NCI-H748 treated with DMSO at 0.1 percent for 48 hours (cell line): ENCODE measurements around the gene ADAMTS14.
"Not testable (repeated sequence)": the region's sequence is repeated elsewhere in the genome, so short reads cannot be mapped to it uniquely, and the experiment has no call there.

Experiments
- DNase-seq: peaks from one replicate; lab custom pipeline; 2025; lab: John Stamatoyannopoulos, UW

ADAMTS14 gene

GRCh38 chr10:70753841-70754621 is 81.7 kb downstream of the ADAMTS14 start:
- DNase-seq, result no peak

GRCh38 chr10:70756700-70757360 is 84.5 kb downstream of the ADAMTS14 start:
- no peak for DNase-seq

GRCh38 chr10:70757856-70758255 is 85.5 kb downstream of the ADAMTS14 start:
- DNase-seq, result no peak

GRCh38 chr10:70758757-70759514 is 86.6 kb downstream of the ADAMTS14 start:
- DNase-seq, result peak; percentile 32

GRCh38 chr10:70759781-70760180 is 87.5 kb downstream of the ADAMTS14 start:
- DNase-seq, result no peak

- no peak for DNase-seq
Observed at GRCh38 chr10:70760271-70760787, 88.0 kb downstream of the ADAMTS14 start.

- DNase-seq, result no peak
Observed at GRCh38 chr10:70761031-70761601, 88.8 kb downstream of the ADAMTS14 start.

- DNase-seq, result no peak
Observed at GRCh38 chr10:70761727-70762350, 89.5 kb downstream of the ADAMTS14 start.

- no peak for DNase-seq
Observed at GRCh38 chr10:70762441-70763175, 90.3 kb downstream of the ADAMTS14 start.

- DNase-seq, result no peak
Observed at GRCh38 chr10:70763567-70763966, 91.3 kb downstream of the ADAMTS14 start.

- no peak for DNase-seq
Observed at GRCh38 chr10:70765794-70766594, 93.7 kb downstream of the ADAMTS14 start.

GRCh38 chr10:70768026-70768685 is 95.8 kb downstream of the ADAMTS14 start:
- DNase-seq, result not testable (repeated sequence)

- no peak for DNase-seq
Observed at GRCh38 chr10:70769121-70769520, 96.8 kb downstream of the ADAMTS14 start.

GRCh38 chr10:70770001-70770400 is 97.7 kb downstream of the ADAMTS14 start:
- no peak for DNase-seq

- DNase-seq, result not testable (repeated sequence)
Observed at GRCh38 chr10:70770516-70770915, 98.2 kb downstream of the ADAMTS14 start.

- DNase-seq, result no peak
Observed at GRCh38 chr10:70771311-70772194, 99.2 kb downstream of the ADAMTS14 start.

- no peak for DNase-seq
Observed at GRCh38 chr10:70772627-70773026, 100.3 kb downstream of the ADAMTS14 start.

GRCh38 chr10:70773461-70773860 is 101.2 kb downstream of the ADAMTS14 start:
- no peak for DNase-seq
